Loucy (cell line): ENCODE measurements around the gene UBE2QL1.

Experiments used
- CTCF ChIP-seq: fragments of 200-600 bp; sonication (generic); conservative IDR thresholded peaks from 2 replicates; pipeline ENCODE4 v1.5.1; 2014; ENCODE audit warnings: mild to moderate bottlenecking, antibody characterized with exemption, low read length
- EZH2phosphoT487 ChIP-seq: fragments of 200-600 bp; IDR thresholded peaks from 2 replicates; pipeline ENCODE4 v1.6.1; 2018; ENCODE audit warnings: antibody characterized with exemption, mild to moderate bottlenecking, moderate library complexity, borderline replicate concordance

DNA sequence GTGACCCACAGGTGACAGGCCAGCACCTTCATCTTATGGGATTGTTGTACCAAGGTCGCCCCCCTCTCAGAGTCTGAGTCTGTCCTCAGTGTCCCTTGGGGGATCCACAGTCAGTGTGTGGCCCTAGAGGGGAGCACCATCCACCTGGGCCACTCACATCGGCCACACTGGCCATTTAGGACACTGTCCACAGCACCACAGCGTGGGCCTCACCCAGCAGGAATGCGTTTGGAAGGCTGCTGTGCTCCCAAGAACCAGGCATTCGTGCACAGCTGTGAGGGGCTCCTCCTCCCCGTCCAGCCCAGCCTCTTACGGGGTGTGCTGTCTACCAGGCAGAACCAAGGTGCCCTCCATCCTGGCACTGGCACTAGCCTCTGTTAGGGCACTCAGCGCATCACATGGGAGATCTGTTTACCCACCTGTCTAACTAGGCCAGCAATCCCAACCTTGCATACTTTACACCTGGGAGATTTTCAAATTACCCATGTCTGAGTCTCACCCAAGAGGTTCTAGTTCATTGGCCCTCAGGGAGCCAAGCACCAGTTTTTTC lies 24.5 kb upstream of the UBE2QL1 start:
- TF ChIP-seq CTCF = no peak
- no peak for TF ChIP-seq EZH2phosphoT487
